HG03025 (cell line): ENCODE results near the gene RNU6-1.

Experiments
- ATAC-seq: cut with Tn5 transposase; IDR thresholded peaks from one replicate; pipeline ENCODE4 v1.9.1; 2021; ENCODE audit warnings: mild to moderate bottlenecking, moderate library complexity; ENCODE audit not compliant: unreplicated experiment, low FRiP score

Gene RNU6-1

DNA sequence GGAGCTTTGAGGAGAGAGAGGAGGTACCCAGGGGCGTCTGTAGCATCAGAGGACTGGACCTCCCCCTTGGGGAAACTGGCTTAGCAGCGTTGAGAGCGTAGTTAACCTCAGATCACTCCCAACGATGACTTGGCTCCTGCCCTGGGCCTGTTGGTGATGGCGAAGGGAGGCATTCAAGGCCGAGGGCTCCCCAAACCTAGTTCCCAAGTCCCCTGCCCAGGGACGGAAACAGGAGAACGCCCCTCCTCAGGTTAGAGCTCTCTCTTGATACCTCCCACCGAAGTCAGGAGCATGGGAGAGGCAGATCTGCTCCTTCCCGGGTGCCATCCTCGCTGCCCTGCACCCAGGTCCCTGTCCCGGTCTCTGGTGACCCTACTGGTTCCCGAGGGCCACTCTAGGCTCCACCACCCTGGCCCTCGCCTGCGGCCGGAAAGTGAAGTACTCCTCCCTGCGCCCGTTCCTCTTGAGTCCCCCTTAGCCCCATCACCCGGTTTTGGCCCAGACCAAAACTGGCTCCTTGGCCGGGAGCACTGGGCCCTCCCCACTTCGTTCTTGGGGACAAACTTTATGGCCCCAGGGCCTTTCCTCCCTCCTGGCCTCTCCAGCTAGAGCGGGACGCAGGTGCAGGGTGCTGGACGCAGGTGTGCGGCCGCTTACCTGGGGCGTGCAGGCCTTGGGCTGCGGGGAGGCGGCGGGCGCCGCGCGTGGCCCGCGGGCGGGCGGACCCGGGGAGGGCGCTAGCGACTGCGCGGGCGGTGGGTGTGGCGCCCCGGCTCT lies 17.1 kb downstream of the RNU6-1 start:
- no peak for ATAC-seq

DNA sequence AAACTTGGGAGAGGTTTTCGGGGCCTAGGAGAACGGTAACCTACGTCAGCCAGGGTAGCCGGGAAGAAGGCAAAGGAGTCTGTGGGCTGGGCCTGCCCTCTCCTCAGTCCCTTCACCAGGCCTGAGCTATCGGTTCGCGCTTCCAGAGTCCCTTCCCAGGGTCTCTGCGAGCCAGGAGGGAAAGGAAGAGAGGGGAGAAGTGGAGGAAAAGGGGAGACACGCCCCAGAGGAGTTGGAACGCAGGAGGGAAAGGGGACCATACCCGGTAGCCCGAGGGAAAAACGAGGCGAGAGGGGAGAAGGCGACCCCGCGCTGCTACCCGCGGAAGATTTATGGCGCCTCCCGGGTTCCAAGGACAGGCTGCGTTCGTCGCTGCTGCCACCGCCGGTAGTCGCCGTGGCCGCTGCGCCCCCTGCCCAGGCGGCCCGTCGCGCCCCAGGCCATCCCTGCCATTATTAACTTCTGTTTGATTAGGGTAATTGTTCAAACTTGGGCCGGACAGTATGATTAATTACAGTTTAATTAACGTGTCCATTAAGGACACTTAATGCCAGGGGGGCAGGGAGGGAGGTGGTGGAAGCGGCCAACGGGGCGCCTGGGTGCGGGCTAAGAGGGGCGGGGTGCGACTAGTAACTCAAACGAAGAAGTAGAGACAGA lies 17.9 kb downstream of the RNU6-1 start:
- no peak for ATAC-seq

DNA sequence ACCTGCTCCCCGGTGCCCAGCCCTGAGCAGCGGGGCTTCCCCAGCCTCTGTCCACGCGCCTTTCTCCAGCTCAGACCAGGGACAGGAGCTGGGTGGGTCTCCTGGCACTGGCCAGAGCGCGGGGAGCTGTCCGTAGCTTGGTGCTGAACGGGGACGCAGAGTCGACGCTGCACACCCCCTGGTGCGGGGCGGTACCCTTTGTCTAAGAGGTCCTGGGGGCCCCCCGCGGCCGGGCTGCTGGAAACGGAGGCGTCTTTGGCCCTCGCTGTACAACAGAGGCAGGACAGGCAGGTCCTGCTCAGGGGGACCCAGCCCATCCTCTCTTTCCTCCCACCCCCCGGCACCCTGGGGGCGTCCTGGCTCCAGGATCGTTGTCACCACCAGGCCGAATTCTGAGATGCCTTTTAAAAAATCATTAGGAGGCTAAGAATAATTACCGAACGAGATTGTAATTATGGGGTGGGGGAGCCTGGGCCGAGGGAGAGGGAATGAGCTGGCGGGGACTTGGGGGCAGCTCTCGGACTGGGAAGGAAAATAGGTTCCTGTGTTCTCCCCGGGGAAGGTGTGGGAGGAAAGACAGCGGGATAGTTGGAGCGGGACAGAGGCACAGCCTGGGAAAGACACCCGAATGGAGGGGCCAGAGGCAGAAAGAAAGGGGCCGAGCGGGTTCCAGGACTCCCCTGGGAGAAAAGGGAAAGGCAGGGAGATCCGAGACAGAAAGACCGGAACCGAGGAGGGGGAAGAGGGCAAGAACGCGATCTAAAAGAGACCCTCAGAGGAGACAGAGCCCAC lies 18.7 kb downstream of the RNU6-1 start:
- no peak for ATAC-seq

DNA sequence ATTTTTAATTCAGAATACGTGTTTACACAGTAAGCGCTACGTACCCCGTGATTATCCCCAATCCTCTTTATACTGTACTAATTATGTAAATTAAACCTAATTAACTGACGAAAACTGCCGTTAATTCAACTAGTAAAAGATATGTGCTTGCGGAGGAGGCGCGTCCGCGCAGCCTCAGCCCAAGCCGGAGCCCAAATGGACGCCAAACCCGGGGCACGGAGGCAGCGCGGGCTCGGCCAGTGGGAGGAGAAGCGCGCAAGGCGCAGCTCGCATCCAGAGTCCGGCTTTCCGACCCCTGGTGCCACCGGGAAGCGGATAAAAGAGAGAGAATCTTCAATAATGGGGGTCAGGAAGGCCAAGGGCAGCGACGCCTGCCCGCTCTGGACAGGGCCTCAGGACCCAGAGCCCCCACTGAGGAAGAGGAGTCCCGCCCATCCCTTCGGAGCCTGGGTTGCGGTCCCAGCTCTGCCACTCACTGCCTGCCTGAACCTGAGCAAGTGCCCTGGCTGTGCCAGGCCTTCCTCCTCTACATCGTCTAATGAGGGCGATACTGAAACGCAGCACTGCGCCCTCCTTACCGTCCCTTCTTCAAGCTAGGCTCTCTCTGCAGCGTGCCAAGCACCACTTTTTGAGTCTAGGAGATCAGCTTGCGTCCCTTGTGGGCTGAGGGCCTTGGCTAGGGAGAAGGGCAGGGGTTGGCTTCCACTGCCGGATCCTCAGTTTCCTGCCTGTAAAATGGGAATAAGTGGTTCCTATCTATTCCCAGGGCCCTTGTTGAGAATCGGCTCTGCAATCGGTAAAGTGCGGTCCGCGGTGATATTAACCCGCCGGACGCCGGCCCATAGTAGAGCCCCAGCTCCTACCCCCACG lies 19.5 kb downstream of the RNU6-1 start:
- ATAC-seq: no peak

DNA sequence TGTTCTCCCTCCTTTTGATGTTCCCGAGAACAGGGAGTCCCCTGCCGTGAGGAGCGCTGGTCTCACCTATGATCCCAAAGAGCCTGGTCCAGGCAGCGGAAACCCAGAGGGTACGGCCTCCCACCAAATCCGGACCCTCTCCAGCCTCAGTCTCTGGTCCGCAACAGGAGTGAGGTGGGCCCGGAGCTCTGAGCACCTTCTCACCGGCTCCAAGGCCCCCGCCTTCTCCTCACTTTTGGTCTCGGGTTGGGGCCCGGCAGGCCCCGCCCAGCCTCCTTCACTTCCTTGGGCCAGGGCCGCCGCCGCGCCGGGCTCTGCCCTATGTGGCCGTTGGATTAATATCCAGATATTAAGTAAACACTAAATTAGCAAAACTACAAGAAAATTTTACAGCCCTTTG lies 20.2 kb downstream of the RNU6-1 start:
- no peak for ATAC-seq

DNA sequence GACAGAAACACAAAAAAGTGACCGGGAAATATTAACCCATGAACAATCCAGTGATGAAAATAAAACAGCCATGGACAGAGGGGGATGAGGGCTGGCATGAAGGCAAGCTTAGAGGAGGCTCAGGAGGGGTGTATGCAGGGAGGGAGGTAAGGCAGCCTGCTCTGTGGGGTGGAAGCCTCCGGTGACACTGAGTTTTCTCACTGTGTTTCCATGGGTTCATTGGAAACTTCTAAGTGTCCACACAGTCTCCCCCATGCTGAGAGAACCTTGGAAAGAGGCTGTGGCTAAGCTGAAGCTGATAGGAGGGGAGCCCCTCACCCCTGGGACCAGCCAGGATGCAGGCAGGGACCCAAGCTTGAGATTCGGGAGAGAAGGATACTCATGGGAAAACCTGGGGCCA lies 21.4 kb downstream of the RNU6-1 start:
- ATAC-seq: no peak

DNA sequence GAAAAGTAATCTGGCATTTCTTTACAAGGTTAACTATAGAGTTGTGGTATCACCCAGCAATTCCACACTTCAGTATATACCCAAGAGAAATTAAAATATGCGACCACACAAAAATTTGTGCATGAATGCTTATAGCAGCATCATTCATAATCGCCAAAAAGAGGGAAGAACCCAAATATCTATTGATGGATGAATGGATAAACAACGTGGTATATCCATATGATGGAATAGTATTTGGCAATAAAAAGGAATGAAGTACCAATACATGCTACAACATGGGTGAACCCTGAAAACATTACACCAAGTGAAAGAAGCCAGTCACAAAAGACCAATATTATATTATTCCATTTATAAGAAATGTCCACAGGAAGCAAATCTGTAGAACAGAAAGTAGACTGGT lies 23.2 kb downstream of the RNU6-1 start:
- ATAC-seq: no peak

DNA sequence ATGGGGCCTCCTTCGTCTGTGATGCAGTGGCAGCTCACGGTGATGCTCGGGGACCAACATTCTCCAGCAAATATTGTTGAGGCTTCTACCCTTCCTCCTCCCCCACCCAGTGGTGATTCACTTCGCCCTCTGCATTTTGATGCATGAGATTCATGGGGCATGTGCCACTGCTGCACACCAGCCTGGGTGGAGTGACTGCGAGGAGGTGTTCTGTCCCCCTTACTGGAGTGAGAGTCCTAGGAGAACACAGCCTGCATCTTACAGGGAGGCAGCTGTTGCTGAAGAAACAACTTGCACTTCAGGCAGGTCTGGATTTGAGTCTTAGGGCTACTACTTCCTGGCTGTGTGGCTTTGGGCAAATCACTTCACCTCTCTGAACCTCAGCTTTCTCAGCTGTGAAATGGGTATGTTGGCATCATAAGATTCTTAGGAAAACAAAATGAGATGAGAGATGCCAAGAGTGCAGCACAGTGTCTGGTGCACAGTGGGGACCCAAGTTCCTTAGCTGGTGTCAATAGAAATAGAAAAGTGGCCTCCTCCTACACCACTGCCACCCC lies 24.7 kb downstream of the RNU6-1 start:
- no peak for ATAC-seq

DNA sequence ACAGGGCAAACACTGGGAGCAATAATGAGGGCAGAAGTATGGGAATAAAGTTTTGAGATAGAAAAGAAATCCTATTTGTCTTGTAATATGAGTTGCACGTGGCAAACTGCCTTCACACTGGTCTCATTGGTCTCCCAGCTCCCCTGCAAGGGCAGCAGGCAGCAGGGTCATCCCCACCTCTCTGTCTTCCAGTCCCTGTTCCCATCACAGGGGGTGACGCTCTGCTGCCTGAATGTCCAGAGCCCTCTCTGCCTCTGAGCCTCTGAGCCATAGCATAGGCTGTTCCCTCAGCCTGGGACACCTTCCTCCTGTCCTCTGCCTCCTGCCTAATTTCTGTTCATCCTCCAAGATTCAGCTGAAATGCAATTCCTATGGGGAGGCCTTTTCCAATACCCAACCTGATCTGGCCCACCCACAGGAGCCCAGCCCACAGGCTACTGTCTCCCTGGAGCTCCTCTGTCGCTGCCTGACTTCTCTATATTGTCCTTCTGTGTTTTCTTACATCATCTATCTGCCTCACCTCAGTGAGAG lies 26.7 kb downstream of the RNU6-1 start:
- no peak for ATAC-seq

DNA sequence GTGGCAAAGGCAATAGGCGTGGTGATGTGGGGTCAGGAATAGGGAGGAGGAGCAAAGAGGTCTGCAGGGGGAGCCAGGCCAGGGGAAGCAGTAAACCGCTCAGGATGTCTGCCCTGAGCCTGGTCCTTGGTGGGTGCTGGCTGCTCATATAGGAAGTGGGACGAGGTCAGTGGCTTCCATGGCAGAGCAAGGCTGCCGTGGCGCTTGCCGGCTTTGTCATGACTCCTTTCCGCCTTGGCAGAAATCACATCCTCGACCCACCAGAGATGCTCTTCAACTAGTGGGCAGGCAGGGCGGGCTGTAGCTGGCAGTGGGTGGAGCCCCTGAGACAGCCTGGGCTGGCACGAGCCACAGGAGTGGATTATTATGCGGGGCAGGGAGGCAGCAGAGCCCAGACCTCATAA lies 27.6 kb downstream of the RNU6-1 start:
- no peak for ATAC-seq

DNA sequence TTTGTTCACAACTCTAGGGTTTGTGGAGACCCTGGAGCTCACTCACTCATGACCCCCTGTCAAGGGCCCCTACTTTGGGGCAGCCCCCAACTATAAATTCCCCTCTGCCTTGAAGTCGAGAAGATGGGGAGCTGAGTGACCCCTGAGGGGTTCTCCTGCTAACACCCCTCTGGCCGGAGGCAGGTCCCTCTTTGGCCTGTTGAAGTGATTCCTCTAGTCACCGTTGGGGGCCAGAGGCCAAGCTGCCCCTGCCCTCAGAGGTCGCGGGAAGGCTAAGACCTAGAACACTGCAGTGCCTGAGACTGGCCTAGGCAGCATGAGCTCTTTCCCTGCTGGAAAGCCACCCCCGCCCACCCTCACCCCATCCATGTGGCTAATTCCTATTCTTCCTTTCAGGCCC lies 30.0 kb downstream of the RNU6-1 start:
- no peak for ATAC-seq

DNA sequence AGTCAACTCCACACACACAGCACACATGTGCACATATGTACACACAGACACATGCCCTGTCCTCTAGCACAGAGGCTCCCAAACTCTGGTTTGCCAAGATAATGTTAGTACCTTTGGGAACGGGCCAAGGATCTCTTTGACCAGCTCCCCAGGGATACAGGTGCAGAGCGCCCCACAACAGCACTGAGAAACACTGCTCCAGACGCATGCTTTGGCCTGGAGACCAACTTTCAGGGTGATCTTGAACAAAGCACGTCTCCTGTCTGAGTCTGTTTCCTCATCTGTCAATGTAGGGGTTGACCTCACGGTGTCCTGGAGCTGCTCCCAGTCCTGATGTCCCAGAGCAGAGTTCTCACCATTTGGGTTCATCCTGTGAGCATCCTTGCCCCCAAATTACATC lies 30.4 kb downstream of the RNU6-1 start:
- no peak for ATAC-seq

DNA sequence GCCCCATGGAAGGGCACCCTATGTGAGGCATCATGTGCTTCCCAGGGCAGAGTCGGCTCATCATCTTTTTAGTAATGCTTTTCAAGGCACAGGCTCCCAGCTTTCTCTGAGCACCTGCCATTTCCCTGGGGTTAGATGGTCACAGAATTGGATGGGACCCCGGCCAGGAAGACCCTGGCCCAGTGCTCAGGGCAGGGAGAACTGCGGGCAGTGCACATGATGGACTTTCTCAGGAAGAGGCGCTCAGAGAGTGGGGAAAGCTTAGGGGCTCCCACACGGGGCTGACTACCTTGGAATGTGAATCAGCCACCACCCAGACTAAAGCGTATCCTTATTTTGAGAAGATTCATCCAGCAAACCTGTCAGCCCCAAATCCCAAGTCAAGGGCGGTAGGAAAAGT lies 31.0 kb downstream of the RNU6-1 start:
- no peak for ATAC-seq

DNA sequence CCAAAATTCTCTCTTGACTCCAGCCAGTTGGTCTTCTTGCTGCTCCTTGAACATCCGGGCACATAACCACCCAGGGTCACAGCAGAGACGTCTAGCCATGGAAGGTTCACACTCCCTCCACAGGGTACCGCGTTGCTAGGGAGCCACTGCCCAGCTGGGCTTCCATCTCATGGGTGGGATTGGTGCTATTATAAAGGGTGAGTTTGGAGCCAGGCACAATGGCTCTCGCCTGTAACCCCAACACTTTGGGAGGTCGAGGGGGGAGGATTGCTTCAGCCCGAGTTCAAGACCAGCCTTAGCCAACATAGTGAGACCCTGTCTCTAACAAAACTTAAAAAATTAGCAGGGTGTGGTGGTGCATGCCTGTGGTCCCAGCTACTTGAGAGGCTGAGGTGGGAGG lies 32.0 kb downstream of the RNU6-1 start:
- no peak for ATAC-seq

DNA sequence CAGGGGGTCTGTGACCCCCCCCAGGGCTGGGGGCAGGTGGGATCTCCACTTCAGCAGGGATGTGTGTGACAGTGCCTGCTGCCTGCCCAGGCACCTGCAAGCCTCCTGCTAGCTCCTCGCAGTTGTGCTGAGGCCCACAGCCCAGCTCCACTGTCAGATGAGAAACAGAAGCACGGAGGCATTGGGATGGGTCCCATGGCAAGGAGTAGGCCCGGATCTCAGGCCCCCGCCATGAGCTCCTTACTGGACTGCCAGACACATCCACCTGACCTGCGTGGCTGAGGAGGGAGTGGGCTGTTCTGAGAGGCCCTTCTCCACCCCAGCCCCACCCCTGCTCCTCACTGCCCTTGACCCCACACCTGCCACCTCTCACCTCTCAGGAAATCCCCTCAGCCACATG lies 32.7 kb downstream of the RNU6-1 start:
- ATAC-seq: no peak

DNA sequence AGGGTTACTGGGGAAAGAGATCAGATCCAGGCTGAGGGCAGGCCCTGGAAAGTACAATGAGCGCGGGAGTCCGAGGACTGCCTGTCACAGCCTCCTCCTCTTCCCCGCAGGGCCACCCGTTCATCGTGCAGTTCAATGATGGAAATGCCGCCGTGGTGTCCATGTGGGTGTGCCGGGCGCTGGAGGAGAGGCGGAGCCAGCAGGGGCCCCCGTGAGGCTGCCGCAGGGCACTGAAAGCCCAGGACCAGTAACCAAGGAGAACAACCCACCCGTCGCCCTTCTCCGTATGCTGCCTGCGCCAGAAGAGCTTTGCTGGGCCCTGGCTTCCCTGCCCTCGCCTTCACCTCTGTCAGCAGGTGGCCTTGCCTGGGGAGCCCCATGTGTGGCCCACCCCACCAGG lies 33.3 kb downstream of the RNU6-1 start:
- ATAC-seq: no peak

DNA sequence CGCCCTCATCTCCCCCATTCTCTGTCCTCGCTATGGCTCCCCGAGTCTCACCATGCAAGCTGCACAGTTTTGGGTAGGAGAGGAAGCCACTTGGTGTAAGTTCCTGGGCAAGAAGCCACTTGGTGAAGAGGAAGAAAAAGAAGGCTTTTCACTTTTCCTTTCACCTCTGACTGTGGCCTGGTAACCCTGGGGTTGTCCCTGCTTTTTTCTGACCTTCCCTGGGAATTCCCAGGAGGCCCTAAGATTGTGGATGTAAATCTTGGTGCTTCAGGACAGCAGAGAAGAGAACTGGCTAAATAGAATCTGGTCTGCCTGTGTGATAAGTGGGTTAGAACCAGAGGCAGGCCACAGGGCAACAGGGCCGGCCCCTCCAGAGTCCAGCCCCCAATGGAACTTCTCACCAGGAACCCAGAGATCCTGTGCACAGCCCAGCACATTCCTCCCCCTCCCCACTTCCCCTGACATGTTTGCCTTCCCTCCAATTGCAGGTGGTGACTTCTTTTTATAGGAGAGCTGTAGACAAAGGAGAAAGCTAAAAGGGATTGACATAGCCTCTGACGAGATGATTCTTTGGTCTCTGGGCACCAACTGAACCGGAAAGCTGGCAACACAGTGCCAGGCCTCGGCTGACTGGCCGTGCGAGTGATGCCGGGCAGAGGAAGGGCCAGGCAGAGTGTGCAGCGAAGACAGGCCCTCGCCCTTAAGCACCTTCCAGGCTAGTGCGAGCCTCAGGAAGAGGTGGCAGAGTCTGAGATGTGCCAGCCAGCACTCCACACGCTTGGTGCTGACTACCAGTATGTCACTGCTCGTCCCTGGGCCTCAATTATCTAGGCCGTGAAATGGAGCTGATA lies 34.0 kb downstream of the RNU6-1 start:
- no peak for ATAC-seq

DNA sequence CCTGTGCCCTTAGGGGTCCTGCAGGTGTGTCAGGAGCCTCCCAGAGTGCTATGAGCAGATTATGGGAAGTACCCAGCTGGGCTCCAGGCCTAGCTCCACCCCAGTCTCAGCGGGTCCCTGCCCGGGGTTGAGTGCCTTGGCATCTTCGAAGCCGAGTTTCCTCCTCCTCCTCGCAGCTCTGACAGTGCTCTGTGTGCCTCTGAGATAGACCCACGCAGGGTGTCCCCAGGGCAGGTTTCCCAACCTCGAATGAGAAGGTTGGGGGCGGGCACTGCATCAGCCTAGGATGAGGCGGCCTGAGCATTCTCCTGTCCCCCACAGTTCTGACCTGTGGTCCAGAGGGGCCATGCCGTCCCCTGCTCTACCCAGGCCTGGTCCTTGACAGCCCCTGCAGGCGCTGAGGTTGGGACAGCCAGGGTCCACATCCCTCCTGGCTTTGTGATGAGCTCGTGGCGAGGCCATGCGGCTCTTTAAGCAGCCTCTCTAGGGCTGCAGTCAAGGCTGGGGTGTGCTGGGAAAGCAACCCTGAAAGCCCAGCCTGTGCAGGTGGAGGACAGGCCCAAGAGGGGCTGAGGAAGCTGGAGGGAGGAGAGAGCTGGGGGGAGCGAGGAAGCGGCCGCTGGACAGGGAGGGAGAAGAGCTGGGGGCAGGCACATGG lies 34.7 kb downstream of the RNU6-1 start:
- no peak for ATAC-seq
